Loucy (cell line): ENCODE measurements around the gene HOXD13.

Experiments used
- H2AFZ ChIP-seq: fragments of 200-600 bp; sonication (generic); 2 replicates; pipeline ENCODE4 v1.6.0; 2016; ENCODE audit warnings: antibody characterized with exemption, mild to moderate bottlenecking, low read length, moderate library complexity
- H3F3A ChIP-seq: fragments of 200-600 bp; 2 replicates; pipeline ENCODE4 v1.6.0; 2016; ENCODE audit warnings: antibody characterized with exemption, low read depth, mild to moderate bottlenecking
- H3K27me3 ChIP-seq: fragments of 200-600 bp; sonication (generic); 2 replicates; pipeline ENCODE4 v1.6.1; 2014; ENCODE audit warnings: low read length, mild to moderate bottlenecking; ENCODE audit not compliant: insufficient read depth, poor library complexity, severe bottlenecking
- H3K36me3 ChIP-seq: fragments of 200-600 bp; sonication (generic); 2 replicates; pipeline ENCODE4 v1.6.1; 2016; ENCODE audit warnings: low read length; ENCODE audit not compliant: insufficient read depth
- H3K4me1 ChIP-seq: fragments of 200-600 bp; sonication (generic); 2 replicates; pipeline ENCODE4 v1.5.1; 2014; ENCODE audit warnings: low read length, mild to moderate bottlenecking; ENCODE audit not compliant: insufficient read depth, poor library complexity, severe bottlenecking
- H3K4me2 ChIP-seq: fragments of 200-600 bp; sonication (generic); 2 replicates; pipeline ENCODE4 v1.6.0; 2014; ENCODE audit warnings: antibody characterized with exemption, low read length, low read depth, mild to moderate bottlenecking; ENCODE audit not compliant: poor library complexity, severe bottlenecking
- H3K4me3 ChIP-seq: fragments of 200-600 bp; sonication (generic); 2 replicates; pipeline ENCODE4 v1.5.1; 2014; ENCODE audit warnings: low read length, mild to moderate bottlenecking, mixed read lengths; ENCODE audit not compliant: poor library complexity, severe bottlenecking
- H3K79me2 ChIP-seq: fragments of 200-600 bp; sonication (generic); 2 replicates; pipeline ENCODE4 v1.6.1; 2014; ENCODE audit warnings: low read length; ENCODE audit not compliant: insufficient read depth
- H3K9ac ChIP-seq: fragments of 200-600 bp; sonication (generic); 2 replicates; pipeline ENCODE4 v1.6.0; 2014; ENCODE audit warnings: mild to moderate bottlenecking, low read depth, low read length, moderate library complexity; ENCODE audit not compliant: poor library complexity, severe bottlenecking
- H3K9me2 ChIP-seq: fragments of 200-600 bp; sonication (generic); replicated peaks from 2 replicates; pipeline ENCODE4 v1.6.1; 2016; ENCODE audit warnings: low read depth, low read length, mixed read lengths
- H3K9me3 ChIP-seq: fragments of 200-600 bp; sonication (generic); 2 replicates; pipeline ENCODE4 v1.6.1; 2014; ENCODE audit warnings: mild to moderate bottlenecking, antibody characterized with exemption, low read length, low read depth; ENCODE audit not compliant: insufficient read depth
- H4K20me1 ChIP-seq: fragments of 200-600 bp; sonication (generic); 2 replicates; pipeline ENCODE4 v1.6.0; 2014; ENCODE audit warnings: antibody characterized with exemption, low read length, mild to moderate bottlenecking; ENCODE audit not compliant: insufficient read depth, poor library complexity, severe bottlenecking
- EZH2phosphoT487 ChIP-seq: fragments of 200-600 bp; IDR thresholded peaks from 2 replicates; pipeline ENCODE4 v1.6.1; 2018; ENCODE audit warnings: antibody characterized with exemption, mild to moderate bottlenecking, moderate library complexity, borderline replicate concordance
- TF ChIP-seq, protein P1 (sequence below): fragments of 200-600 bp; sonication (generic); conservative IDR thresholded peaks from 2 replicates; pipeline ENCODE4 v1.5.1; 2014; ENCODE audit warnings: mild to moderate bottlenecking, antibody characterized with exemption, low read length

HOXD13 gene

DNA sequence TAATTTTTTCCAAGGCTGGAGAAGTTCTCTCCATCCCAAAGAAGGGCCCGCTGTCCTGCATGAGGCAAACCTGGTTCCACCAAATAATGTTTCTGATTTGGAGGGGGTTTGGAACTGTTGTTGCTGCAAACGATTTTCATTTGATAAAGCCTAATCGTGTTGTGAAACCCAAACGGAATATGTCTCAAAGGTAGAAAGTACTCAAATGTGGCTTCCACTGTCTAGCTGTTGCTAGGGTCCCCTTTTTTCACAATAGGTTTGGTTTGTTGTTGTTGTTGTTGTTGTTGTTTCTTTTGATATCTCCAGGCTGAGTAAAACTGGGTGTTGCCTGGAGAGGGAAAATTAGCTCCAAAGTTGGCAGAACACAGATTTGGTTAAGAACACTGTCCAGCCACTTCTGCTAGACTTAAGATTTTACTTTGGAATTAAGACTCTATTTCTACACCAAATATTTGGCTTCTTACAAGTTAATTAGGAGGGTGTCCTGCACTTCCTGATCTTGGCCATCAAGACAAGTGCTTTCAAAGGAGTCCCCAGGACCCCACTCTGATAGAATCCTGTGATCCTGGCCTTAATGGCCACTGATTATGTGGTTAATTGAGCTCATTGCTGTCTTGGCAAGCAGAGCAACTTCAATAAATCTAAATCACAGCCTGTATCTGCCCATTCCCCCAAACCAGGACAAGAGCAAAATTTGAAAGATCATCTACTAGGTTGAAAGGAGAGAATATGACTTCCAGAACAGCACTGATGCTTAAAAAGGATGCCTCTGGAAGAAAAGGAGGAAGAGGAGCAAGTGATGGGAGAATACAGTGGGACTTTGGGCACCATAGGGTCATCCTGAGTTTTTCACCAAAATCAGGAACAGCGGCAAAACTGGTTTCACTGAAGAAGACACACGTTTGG, 3.3 kb upstream of the HOXD13 start:
- H3K79me2 ChIP-seq: no peaks in the 10 kb centered on the region
- H3K4me1 ChIP-seq: no peaks in the 10 kb centered on the region
- no peaks in the 10 kb centered on the region for H3K9me3 ChIP-seq
- no peaks in the 10 kb centered on the region for H3F3A ChIP-seq
- no peak overlapping the region for H2AFZ ChIP-seq
- no peaks in the 10 kb centered on the region for H3K9me2 ChIP-seq
- H3K36me3 ChIP-seq: no peaks in the 10 kb centered on the region
- TF ChIP-seq EZH2phosphoT487: no peak
- TF ChIP-seq, protein P1, sequence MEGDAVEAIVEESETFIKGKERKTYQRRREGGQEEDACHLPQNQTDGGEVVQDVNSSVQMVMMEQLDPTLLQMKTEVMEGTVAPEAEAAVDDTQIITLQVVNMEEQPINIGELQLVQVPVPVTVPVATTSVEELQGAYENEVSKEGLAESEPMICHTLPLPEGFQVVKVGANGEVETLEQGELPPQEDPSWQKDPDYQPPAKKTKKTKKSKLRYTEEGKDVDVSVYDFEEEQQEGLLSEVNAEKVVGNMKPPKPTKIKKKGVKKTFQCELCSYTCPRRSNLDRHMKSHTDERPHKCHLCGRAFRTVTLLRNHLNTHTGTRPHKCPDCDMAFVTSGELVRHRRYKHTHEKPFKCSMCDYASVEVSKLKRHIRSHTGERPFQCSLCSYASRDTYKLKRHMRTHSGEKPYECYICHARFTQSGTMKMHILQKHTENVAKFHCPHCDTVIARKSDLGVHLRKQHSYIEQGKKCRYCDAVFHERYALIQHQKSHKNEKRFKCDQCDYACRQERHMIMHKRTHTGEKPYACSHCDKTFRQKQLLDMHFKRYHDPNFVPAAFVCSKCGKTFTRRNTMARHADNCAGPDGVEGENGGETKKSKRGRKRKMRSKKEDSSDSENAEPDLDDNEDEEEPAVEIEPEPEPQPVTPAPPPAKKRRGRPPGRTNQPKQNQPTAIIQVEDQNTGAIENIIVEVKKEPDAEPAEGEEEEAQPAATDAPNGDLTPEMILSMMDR: no peak
- no peak overlapping the region for H3K4me3 ChIP-seq
- no peaks in the 10 kb centered on the region for H4K20me1 ChIP-seq
- no peak overlapping the region for H3K9ac ChIP-seq
- no peaks in the 10 kb centered on the region for H3K27me3 ChIP-seq
- H3K4me2 ChIP-seq: no peak overlapping the region

DNA sequence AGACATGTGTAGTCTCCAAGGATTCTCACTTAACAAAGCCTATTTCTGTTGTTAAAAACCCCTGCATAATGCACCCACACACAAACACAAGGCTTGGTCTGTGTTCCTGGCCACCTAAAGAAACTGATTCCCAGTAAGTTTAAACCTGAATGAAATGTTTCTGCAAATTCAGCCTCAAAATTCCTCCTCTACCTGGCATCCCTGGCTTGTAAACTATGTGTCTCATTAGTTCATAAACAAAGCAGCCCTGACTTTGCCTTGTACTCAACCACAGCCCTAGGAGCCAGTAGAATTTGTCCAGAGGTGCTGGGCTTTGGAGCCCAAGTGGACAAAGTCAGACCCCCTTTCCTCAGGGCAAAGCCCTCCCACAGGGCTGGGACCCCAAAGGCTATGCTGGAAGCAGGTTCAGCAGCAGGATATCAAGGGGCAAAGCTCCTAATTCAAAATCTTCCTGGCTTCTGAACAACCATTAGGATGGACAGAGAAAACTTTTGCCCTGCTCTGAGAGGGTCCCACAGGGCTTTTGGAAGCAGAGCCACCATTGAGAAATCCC, 2.6 kb upstream of the HOXD13 start:
- no peaks in the 10 kb centered on the region for H3K79me2 ChIP-seq
- no peaks in the 10 kb centered on the region for H3K27me3 ChIP-seq
- no peaks in the 10 kb centered on the region for H3F3A ChIP-seq
- no peaks in the 10 kb centered on the region for H3K4me1 ChIP-seq
- H2AFZ ChIP-seq: no peak overlapping the region
- H4K20me1 ChIP-seq: no peaks in the 10 kb centered on the region
- no peak overlapping the region for H3K4me3 ChIP-seq
- no peaks in the 10 kb centered on the region for H3K36me3 ChIP-seq
- H3K9ac ChIP-seq: no peak overlapping the region
- TF ChIP-seq, protein P1: no peak
- TF ChIP-seq EZH2phosphoT487: no peak
- H3K4me2 ChIP-seq: no peak overlapping the region
- no peaks in the 10 kb centered on the region for H3K9me3 ChIP-seq
- no peaks in the 10 kb centered on the region for H3K9me2 ChIP-seq

DNA sequence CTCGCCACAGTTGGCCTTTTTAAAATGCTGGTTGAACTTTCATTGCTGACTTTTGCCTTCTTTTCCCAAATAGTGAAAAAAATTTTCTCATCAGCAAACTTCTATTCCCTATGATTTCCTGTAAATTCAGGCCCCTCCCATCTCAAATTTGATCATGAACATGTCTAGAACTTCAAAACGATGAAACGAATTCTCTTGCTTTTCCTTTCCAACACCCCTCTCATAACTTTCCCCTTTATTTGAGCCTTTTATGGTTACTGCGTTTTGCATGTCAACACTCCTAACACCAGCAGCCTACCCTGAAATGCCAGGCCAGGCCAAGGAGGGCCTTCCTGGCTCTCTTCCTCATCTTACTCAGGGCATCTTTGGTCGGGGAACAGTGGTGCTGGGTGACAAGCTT, 1.7 kb upstream of the HOXD13 start:
- H2AFZ ChIP-seq: no peak overlapping the region
- no peaks in the 10 kb centered on the region for H3K27me3 ChIP-seq
- H3K79me2 ChIP-seq: no peaks in the 10 kb centered on the region
- no peaks in the 10 kb centered on the region for H3F3A ChIP-seq
- no peaks in the 10 kb centered on the region for H3K9me3 ChIP-seq
- no peak overlapping the region for H3K4me3 ChIP-seq
- H3K36me3 ChIP-seq: no peaks in the 10 kb centered on the region
- H3K4me2 ChIP-seq: no peak overlapping the region
- H4K20me1 ChIP-seq: no peaks in the 10 kb centered on the region
- H3K9me2 ChIP-seq: no peaks in the 10 kb centered on the region
- no peak overlapping the region for H3K9ac ChIP-seq
- TF ChIP-seq, protein P1: no peak
- TF ChIP-seq EZH2phosphoT487: no peak
- H3K4me1 ChIP-seq: peaks cover 5% of the 10 kb centered on the region
